ENCODE data around the gene PALB2. TPM values are rescaled to one million over a fixed set of nuclear protein-coding genes. Genes with fewer than 3 reads are reported as not detected.

The PALB2 gene
- total and polyA plus RNA-seq, 2 of the 8 experiments (the other 6 are each of a cell fraction or from before 2014, with no cell fraction given), result 12.5 to 33.1 TPM

GRCh38 chr16:23572394-23572793, 68.7 kb downstream of the PALB2 start (continued):
- TF ChIP-seq CHD1 (IDR thresholded peaks at IDR 0.05; ENCODE audit: low read depth, low read length) (no peak), CHD2 (IDR thresholded peaks at IDR 0.05; ENCODE audit: low read length) (no peak), SIN3A (conservative IDR thresholded peaks at IDR 0.05 in 1 of 2, IDR thresholded peaks at IDR 0.05 in 1 of 2; ENCODE audit: low read depth in 1 of 2, low read length in 2 of 2) (no peak), MAFK (IDR thresholded peaks at IDR 0.05; ENCODE audit: low read depth, low read length) (no peak), SP1 (IDR thresholded peaks at IDR 0.05; ENCODE audit: low read depth, low read length) (no peak), KDM5A (IDR thresholded peaks at IDR 0.05; ENCODE audit: low read length) (no peak)
- TF ChIP-seq, protein P1, sequence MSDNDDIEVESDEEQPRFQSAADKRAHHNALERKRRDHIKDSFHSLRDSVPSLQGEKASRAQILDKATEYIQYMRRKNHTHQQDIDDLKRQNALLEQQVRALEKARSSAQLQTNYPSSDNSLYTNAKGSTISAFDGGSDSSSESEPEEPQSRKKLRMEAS (IDR thresholded peaks at IDR 0.05), result no peak

Measured in H1 (cell line).